Lung (tissue), 12 donors: ENCODE data around the gene MPL. TPM values are rescaled to one million over a fixed set of nuclear protein-coding genes. Genes with fewer than 3 reads are reported as not detected.

Source experiments
- ATAC-seq: fragments of 200-7000 bp; cut with Tn5 transposase; one replicate; pipeline ENCODE4 v1.9.1; 2020; ENCODE audit warnings: moderate number of reproducible peaks; ENCODE audit not compliant: insufficient read depth, low FRiP score
- DNase-seq, 3 donors: peaks; one replicate each; pipeline ENCODE4 v3.0.0-alpha.2; 2013 to 2017
- H3K27ac ChIP-seq, 2 donors: one replicate each; pipeline ENCODE4 v1.5.1; 2013; ENCODE audit warnings: mild to moderate bottlenecking in 2 of 2, moderate library complexity in 2 of 2, control low read depth in 1 of 2, inconsistent platforms in 1 of 2, low read depth in 1 of 2, low read length in 1 of 2
- H3K27me3 ChIP-seq, 3 donors: one replicate each; pipeline ENCODE4 v1.5.1; 2013; ENCODE audit warnings: low read length in 2 of 3; ENCODE audit not compliant: control insufficient read depth in 3 of 3, insufficient read depth in 3 of 3
- H3K36me3 ChIP-seq, 4 donors: one replicate each; pipeline ENCODE4 v1.5.1; 2013; ENCODE audit warnings: low read length in 4 of 4, mild to moderate bottlenecking in 1 of 4, moderate library complexity in 1 of 4; ENCODE audit not compliant: control insufficient read depth in 4 of 4, insufficient read depth in 4 of 4
- H3K4me1 ChIP-seq, 5 donors: one replicate each; pipeline ENCODE4 v1.5.1; 2013; ENCODE audit warnings: low read length in 5 of 5, mild to moderate bottlenecking in 2 of 5, moderate library complexity in 1 of 5; ENCODE audit not compliant: control insufficient read depth in 5 of 5, insufficient read depth in 5 of 5
- H3K4me3 ChIP-seq: one replicate; pipeline ENCODE4 v1.5.1; 2013; ENCODE audit warnings: mild to moderate bottlenecking, control low read depth, moderate library complexity
- H3K9ac ChIP-seq, 2 donors: one replicate each; pipeline ENCODE4 v1.5.1; 2013; ENCODE audit warnings: low read length in 2 of 2, control low read depth in 1 of 2; ENCODE audit not compliant: insufficient read depth in 1 of 2
- H3K9me3 ChIP-seq, 4 donors: one replicate each; pipeline ENCODE4 v1.5.1; 2013; ENCODE audit warnings: low read length in 3 of 4, mild to moderate bottlenecking in 1 of 4, moderate library complexity in 1 of 4; ENCODE audit not compliant: control insufficient read depth in 4 of 4, insufficient read depth in 3 of 4
- WGBS, 2 donors: extraction: QIAGEN DNeasy Blood & Tissue Kit; methylation state at CpG; one replicate each; pipeline ENCODE4 v1.1.7; 2013; 5-methylcytosine and 5-hydroxymethylcytosine counted together
- polyA plus RNA-seq, 2 donors: library from polyadenylated mRNA; stranded (reverse); fragments of 200-250 nt; gene quantifications; one replicate each; pipeline ENCODE4 v1.2.1, GENCODE V29; 2013
- total RNA-seq, 2 donors: library from RNA; depleted of rRNA in 1 of 2; stranded (reverse); fragments of >200 nt in 1 of 2; gene quantifications; one replicate each; pipeline ENCODE4 v1.2.1, GENCODE V29; 2014 to 2021
- TF ChIP-seq, protein P1 (sequence below): IDR thresholded peaks from 2 replicates; pipeline ENCODE4 v1.5.1; 2012; ENCODE audit warnings: mild to moderate bottlenecking; ENCODE audit errors: control extremely low read depth, extremely low read depth
- donor health status: control.
- donor health status: control.
- donor health status: Bipolar disorder and iron deficiency.
- donor health status: healthy.
- donor health status: DM: yes; HTN: yes; CAD: no.

The MPL gene
- total and polyA plus RNA-seq, 4 donors, result 0.12 to 0.67 (median 0.43) TPM

GRCh38 chr1:43312212-43312623 lies 25.4 kb upstream of the MPL start:
- H3K27ac ChIP-seq, result no peak overlapping the region
- 88 to 93% methylated on average over 19 of the region's 19 CpGs for WGBS, 2 donors

GRCh38 chr1:43312663-43313515 lies 24.7 kb upstream of the MPL start:
- H3K9me3 ChIP-seq, result no peaks in the 10 kb centered on the region
- ATAC-seq (no peak), DNase-seq (no peak)
- no peaks in the 10 kb centered on the region for H3K27me3 ChIP-seq
- peaks cover 0 to 6% (median 0%) of the 10 kb centered on the region in 4 donors for H3K36me3 ChIP-seq
- H3K27ac ChIP-seq, result no peak overlapping the region
- 92 to 95% methylated on average over 24 of the region's 24 CpGs for WGBS, 2 donors
- TF ChIP-seq, protein P1, sequence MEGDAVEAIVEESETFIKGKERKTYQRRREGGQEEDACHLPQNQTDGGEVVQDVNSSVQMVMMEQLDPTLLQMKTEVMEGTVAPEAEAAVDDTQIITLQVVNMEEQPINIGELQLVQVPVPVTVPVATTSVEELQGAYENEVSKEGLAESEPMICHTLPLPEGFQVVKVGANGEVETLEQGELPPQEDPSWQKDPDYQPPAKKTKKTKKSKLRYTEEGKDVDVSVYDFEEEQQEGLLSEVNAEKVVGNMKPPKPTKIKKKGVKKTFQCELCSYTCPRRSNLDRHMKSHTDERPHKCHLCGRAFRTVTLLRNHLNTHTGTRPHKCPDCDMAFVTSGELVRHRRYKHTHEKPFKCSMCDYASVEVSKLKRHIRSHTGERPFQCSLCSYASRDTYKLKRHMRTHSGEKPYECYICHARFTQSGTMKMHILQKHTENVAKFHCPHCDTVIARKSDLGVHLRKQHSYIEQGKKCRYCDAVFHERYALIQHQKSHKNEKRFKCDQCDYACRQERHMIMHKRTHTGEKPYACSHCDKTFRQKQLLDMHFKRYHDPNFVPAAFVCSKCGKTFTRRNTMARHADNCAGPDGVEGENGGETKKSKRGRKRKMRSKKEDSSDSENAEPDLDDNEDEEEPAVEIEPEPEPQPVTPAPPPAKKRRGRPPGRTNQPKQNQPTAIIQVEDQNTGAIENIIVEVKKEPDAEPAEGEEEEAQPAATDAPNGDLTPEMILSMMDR, result no peak
- H3K4me3 ChIP-seq, result no peak overlapping the region
- no peak overlapping the region for H3K9ac ChIP-seq
- peaks cover 0 to 5% (median 0%) of the 10 kb centered on the region in 5 donors for H3K4me1 ChIP-seq

More at GRCh38 chr1:43312212-43312623, 25.4 kb upstream of the MPL start:
- Histone ChIP-seq H3K4me1 (peaks cover 0 to 5% (median 0%) of the 10 kb centered on the region in 5 donors), H3K9me3 (no peaks in the 10 kb centered on the region), H3K4me3 (no peak overlapping the region), H3K36me3 (peaks cover 0 to 9% (median 0%) of the 10 kb centered on the region in 4 donors), H3K27me3 (no peaks in the 10 kb centered on the region), H3K9ac (no peak overlapping the region)
- TF ChIP-seq, protein P1, result no peak
- ATAC-seq (no peak), DNase-seq (no peak)

DNA sequence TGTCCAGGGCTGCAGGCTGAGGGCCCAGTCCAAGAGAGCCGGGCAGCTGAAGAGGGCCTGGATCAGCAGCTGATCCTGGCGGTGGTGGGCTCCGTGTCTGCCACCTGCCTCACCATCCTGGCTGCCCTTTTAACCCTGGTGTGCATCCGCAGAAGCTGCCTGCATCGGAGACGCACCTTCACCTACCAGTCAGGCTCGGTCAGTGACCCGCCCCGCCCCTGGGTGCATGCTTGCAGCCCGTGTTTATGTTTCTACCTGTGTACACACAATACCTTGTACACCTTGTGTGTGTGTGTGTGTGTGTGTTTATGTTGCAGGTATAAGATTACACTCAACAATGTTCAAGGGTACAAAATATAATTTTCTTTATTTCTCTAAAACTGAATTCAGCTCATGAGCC lies 23.8 kb upstream of the MPL start:
- Histone ChIP-seq H3K27ac (no peak overlapping the region), H3K9ac (no peak overlapping the region), H3K9me3 (no peaks in the 10 kb centered on the region), H3K27me3 (no peaks in the 10 kb centered on the region), H3K4me1 (peaks cover 0 to 6% (median 0%) of the 10 kb centered on the region in 5 donors), H3K36me3 (peaks cover 0 to 6% (median 0%) of the 10 kb centered on the region in 4 donors), H3K4me3 (no peak overlapping the region)
- no peak for ATAC-seq
- no peak for DNase-seq
- 85% methylated on average over 10 of the region's 10 CpGs for WGBS, 2 donors
- TF ChIP-seq, protein P1, result no peak
